Measurements from ENCODE around the gene DAB2IP.

DAB2IP gene

DNA sequence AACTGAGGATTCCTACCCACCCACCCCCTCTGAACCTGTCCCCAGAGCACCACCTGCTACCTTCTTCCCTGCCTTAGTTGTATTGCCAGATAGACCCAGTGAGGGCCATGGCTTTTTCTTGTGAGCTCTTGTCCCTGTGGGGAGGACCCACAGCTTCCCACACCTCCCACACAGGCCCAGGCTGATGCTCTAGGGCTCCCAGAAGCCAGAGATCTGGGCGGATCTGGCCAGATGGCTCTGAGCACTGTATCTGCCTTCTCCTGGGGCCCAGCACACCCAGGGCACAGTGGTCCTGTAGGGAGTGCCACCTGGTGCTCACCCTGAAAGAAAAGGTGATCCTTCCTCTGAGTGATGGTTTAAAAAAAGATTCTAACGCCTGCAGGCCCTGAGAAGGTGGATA, 131.7 kb downstream of the DAB2IP start:
- DNase-seq (ENCODE audit: low spot score), result no peak
- in situ Hi-C loops (cut with MboI; ENCODE audit: low pct_unique_long_range_greater_than_20kb, low sequenced_read_pairs, unreplicated experiment), result no loop called here
- TF ChIP-seq CTCF (IDR thresholded peaks at IDR 0.05; ENCODE audit: extremely low read depth, insufficient read depth, missing control alignments), result no peak

DNA sequence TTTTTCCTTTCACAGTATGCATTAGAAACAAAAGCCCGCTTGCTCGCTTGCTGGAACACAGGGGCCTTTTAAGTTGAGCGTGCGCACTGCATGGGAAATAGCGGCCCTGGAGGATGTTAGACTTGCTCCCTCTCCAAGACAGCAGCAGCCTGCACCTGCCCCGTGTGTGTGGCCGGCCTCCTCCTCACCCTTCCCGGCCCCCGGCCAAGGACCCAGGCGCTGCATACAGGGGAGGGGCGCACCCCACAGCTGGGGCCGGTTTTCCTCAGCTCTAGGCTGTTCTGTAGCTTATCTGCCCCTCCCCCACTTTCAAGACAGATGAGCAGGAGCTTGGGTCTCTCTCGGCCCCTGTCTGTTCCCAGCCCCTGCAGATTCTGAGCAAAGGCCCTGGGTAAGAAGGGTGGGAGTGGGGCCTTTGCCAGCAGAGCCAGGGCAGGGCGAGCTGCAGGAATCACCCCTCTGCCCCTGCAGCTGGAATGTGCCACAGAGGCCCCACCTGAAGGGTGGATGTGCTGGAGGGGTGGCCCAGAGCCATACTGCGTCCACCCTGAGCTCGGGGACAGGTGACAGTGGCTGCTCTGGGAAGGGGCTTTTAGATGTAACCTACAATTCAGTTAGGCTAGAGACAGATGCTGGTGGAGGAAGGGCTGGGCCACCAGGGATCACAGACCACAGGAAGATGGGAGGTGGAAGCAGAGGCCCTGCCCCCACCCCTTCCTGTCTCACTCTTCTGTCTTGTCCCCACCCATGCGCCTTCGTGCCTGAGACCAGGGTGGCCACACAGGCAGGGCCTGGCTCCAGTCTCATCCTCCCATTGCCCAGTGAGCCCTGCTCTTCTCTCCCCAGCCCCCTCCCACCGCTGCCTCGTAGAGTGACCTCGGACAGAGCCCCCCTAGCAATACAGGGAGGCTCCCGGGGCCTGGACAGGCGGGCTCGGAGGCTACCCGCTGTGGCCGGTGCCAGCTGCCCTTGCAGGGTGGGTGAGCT, 132.4 kb downstream of the DAB2IP start:
- DNase-seq (ENCODE audit: low spot score), result no peak
- in situ Hi-C loops (cut with MboI; ENCODE audit: low pct_unique_long_range_greater_than_20kb, low sequenced_read_pairs, unreplicated experiment), result no loop called here
- TF ChIP-seq CTCF (IDR thresholded peaks at IDR 0.05; ENCODE audit: extremely low read depth, insufficient read depth, missing control alignments), result no peak

DNA sequence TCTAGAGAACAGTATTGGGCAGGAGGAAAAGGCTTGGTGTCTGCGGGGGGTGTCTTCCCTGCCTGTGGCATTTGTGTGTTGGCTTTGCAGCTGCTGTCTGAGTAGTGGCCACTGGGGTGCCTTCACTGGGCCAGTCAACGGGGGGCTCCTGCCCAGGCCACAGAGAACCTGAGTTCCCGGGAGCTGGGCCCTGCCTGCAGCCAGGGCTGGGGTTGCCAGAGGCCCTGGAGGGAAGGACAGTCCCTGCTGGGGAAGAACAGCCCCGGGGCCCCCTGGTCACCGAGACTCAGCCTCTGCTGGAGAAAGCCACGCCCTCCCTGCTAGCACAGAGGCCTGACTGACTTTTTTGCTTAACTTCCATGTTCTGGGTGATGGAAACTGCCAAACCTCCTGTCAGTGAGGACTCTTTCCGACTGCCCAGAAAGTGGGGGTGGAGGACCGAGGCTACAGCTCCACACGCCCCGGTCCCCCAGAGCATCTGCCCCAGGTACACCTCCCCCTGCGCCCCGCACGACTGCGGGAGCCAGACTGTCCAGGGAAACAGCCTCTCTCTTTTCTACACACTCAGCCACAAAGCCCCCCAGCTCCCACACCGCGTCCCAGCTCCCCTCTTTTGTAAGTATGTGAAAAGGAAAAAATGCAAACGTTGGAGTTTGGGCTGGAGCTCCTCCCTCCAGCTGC, 133.4 kb downstream of the DAB2IP start:
- no peak for TF ChIP-seq CTCF (IDR thresholded peaks at IDR 0.05; ENCODE audit: extremely low read depth, insufficient read depth, missing control alignments)
- in situ Hi-C loops (cut with MboI; ENCODE audit: low pct_unique_long_range_greater_than_20kb, low sequenced_read_pairs, unreplicated experiment), result no loop called here
- no peak for DNase-seq (ENCODE audit: low spot score)

DNA sequence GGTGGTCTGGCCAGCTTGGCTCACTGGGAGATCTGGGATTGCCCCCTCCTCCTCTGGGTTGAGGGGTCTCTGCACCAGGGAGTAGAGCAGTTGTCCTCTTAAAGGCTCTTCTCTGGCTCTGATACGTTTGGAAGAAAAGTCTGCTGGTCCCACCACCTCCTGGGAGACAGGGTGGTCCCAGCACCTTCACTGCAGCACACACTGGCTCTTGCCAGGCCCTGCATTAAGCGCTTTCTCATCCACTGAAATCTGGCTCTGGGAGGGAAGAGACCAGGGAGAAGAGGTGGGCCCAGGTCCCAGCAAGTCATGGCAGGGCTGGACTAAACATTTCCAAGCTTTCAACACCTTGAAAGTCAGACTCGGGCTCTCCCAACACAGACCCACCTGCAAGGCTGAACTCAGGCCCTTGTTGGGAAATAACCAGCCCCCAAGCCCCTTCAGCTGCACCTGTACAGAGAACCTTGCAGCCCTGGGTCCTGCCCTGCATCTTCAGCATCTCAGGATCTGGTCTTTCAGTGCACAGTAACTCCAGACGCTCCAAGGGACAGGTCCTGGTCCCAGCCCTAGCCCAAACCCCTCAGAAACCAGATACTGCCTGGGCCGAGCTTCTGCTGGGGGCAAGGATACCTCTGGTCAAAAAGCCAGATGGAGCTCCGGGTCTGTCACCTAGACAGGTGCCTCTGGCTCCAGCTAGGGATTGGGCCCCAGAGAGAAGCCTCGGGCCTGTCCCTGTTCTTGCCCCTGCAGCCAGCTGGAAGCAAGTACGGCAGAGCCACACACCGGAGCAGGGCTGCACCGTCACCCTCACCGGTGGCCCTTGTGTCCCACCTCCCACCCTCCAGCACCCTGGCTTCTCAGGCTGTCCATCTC, 134.5 kb downstream of the DAB2IP start:
- in situ Hi-C loops (cut with MboI; ENCODE audit: low pct_unique_long_range_greater_than_20kb, low sequenced_read_pairs, unreplicated experiment), result no loop called here
- DNase-seq (ENCODE audit: low spot score), result no peak
- TF ChIP-seq CTCF (IDR thresholded peaks at IDR 0.05; ENCODE audit: extremely low read depth, insufficient read depth, missing control alignments), result no peak

GRCh38 chr9:121786543-121786948, 135.1 kb downstream of the DAB2IP start:
- in situ Hi-C loops (cut with MboI; ENCODE audit: low pct_unique_long_range_greater_than_20kb, low sequenced_read_pairs, unreplicated experiment), result no loop called here
- no peak for TF ChIP-seq CTCF (IDR thresholded peaks at IDR 0.05; ENCODE audit: extremely low read depth, insufficient read depth, missing control alignments)
- DNase-seq (ENCODE audit: low spot score), result no peak

DNA sequence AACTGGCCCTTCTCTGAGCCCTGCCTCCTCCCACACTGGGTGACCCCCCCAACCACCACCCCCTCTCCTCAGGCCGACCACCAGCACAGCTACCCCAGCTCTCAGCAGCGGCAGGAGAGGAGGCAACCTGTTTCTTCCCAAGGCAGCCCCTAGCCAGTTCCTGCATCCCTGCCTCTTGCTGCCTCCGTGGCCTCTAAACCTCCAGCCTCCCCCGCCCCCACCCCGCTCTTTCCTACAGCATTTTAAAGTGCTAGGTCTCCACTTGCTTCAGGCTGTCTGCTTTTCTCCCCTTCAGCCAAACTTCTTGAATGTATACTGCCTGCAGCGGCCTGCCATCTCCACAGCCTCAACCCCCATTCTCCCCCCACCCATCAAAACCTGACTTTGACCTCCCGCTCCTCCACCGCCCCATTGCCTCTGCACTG, 135.6 kb downstream of the DAB2IP start:
- in situ Hi-C loops (cut with MboI; ENCODE audit: low pct_unique_long_range_greater_than_20kb, low sequenced_read_pairs, unreplicated experiment), result no loop called here
- TF ChIP-seq CTCF (IDR thresholded peaks at IDR 0.05; ENCODE audit: extremely low read depth, insufficient read depth, missing control alignments), result no peak
- no peak for DNase-seq (ENCODE audit: low spot score)

Data from GM13977 (cell line).